Measurements from ENCODE around the gene COG2.
"Not testable (repeated sequence)": the region's sequence is repeated elsewhere in the genome, so short reads cannot be mapped to it uniquely, and the experiment has no call there.

COG2 gene

DNA sequence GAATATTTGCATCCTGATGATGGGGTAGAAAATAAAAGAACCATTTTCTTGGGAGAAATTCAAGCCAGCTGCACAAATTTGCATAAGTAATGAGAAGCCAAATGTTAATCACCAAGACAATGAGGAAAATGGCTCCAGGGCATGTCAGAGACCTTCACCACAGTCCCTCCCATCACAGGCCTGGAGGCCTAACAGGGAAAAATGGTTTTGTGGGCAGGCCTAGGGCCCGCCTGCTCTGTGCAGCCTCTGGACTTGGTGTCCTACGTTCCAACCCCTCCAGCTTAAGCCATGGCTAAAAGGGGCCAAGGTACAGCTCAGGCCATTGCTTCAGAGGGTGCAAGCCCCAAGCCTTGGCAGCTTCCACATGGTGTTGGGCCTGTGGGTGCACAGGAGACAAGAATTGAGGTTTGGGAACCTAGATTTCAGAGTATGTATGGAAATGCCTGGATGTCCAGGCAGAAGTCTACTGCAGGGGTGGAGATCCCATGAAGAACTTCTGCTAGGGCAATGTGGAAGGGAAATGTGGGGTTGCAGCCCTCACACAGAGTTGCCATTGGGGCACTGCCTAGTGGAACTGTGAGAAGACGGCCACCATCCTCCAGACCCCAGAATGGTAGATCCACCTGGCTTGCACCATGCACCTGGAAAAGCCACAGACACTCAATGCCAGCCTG, 79.7 kb downstream of the COG2 start:
- DNase-seq = not testable (repeated sequence)

DNA sequence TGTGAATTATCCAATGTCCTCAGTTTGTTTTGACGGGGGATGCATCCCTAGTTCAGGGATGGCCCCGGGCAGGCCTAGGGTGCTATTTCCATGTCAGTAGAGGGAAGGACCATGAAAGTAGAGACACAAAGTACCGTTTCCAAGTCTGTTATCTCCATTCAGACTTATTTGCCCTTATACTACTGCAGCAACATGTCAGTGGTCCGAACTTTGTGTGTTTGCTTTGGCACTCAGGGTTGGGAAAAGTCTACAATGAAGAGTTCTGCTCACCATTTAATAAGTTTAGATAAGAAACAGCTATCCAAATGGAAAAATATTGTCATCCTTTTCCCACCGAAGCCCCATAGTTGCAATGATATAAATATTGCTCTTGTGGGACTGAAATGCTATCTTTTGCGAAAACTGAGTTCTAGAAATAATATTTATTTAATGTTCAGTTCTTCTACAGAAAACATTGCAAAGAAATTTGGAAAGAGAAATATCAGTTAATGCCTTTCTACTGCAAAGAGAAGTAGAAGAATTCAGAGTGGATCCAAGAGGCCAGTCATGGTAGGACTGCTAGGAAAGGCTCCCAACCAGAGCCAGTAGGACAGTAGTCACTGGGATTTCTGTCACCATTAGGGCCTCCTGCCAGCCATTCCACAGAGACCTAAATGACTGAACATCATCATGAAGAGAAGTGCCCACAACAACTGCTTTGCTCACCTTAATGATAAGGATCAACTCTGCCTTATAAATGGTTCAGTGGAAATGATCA, 83.2 kb downstream of the COG2 start:
- DNase-seq = no peak

DNA sequence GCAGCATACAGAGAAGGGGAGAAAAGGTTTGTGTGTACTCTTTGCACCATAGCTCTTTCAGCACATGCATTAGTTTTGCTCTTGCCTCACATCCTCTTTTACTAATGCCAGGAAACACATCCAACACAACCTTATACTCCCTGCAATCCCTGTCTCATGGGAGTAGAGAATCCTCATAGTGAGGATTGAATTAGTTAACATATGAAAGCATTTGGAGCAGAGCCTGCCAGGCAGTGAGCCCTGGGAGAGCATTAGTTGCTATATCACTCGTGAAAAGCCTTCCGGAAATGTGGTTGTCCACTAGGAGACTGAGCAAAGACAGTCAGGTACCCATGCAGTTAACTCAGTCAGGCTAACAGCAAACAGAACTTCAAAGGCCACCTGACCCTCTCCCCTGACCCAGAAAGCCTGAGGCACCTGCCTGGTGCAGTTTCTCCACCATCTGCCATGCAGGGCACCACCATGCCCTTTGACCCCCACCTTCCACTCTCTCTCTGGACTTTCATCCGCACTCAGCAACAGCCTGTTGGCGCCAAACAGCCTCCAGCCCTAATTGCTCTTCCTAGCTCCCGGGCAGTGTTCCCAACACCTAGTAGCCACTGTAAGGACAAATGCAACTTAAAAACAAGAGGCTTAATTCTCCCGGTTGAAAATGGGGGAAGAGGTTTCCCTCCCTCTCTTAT, 86.6 kb downstream of the COG2 start:
- DNase-seq = no peak

DNA sequence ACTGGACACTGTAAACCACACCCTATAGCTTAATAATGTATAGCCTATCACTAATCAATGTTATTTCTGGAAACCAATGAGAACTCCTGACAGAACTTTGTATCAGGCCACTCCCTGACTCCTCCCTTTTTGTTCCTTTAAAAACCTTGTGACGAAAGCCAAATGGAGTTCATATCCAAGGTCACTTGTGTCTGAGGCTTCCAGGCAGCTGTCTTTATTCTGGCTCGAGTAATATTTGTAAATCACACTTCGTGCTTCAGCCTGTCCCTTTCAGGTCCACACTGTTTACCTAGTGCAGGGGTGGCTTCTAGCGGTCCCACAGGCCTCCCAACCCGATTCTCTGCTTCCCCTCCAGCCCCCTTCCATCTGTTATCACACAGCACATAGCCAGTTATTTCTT, 88.7 kb downstream of the COG2 start:
- DNase-seq = no peak

DNA sequence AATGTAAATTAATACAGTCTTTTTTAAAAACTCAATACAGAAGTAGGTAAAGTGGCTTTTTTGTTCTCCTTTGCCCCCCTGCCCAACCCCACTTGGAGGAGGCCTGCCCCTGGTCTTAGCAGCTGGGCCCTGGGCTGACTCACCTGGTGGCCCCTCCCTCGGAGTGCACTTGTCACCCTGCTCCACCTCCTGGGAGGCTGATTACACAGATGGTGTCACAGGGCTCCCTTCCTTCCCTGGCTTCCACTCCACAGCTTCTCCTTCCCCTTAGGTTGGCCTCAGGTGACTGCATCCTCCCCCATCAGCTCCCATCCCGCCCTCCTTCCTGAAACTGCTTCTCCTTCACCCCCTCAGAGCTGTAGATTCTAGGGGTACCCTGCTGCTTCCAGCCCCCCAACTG, 93.2 kb downstream of the COG2 start:
- DNase-seq = no peak

DNA sequence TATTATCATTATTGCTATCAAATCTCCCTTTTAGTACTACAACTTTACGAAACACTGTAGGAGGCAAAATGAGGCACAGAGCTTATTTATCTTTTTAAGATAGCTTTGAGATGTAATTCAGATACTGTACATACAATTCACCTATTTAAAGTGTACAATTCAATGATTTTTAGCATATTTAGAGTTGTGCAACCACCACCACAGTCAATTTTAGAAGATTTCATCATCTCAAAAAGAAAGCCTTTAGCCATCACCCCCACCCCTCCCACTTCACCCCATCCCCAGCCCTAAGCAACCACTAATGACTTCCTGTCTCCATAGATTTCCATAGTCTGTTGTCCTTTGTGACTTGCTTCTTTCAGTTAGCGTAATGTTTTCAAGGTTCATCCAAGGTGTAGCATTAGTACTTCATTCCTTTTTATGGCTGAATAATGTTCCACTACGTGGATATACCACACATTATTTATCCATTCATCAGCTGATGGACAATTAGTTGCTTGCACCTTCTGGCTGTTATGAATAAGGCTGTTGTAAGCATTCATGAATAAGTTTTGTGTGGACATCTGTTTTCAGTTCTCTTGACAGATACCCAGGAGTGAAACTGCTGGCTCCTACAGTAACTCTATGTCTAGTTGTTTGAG, 95.5 kb downstream of the COG2 start:
- no peak for DNase-seq

DNA sequence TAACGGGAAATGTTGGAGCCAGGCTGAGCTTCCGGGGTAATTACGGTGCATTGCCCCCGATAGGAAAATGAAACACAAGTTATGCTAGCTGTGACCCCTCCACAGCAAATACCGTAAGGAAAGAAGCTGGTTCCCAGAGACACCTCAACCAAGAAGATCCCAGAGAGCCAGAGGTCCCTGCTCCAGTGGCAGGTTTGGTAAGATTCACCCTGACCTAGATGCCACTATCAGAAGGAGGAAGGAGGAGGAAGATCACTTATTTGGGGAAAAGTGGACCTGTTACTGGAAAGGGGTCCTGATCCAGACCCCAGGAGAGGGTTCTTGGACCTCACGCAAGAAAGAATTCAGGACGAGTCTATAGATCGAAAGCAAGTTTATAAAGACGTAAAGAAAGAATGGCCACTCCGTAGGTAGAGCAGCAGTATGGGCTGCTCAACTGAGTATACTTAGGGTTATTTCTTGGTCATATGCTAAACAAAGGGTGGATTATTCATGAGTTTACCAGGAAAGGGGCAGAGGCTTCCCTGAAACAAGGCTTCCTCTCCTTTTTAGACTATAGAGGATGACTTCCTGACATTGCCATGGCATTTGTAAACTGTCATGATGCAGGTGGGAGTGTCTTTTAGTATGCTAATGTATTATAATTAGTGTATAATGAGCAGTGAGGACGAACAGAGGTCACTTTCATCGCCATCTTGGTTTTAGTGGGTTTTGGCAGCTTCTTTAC, 97.4 kb downstream of the COG2 start:
- no peak for DNase-seq

Measured in T-helper 9 cell (primary cell).